ENCODE measurements around the gene DNM3. TPM values are rescaled to one million over a fixed set of nuclear protein-coding genes. Genes with fewer than 3 reads are reported as not detected.

DNM3 gene
- total and polyA plus RNA-seq, 9 donors = 2.2 to 7.0 (median 3.9) TPM

- Histone ChIP-seq H3K27ac (ENCODE audit: low read length) (no peak overlapping the region), H3K4me1 (ENCODE audit: control insufficient read depth, insufficient read depth, low read length) (peaks cover 5% of the 10 kb centered on the region), H3K36me3 (ENCODE audit: control insufficient read depth, insufficient read depth, low read length) (no peaks in the 10 kb centered on the region), H3K4me3 (ENCODE audit: low read length) (no peak overlapping the region), H3K9me3 (replicated peaks; ENCODE audit: control insufficient read depth, low read depth, low read length) (no peaks in the 10 kb centered on the region), H3K27me3 (ENCODE audit: control insufficient read depth, insufficient read depth, low read length) (no peaks in the 10 kb centered on the region)
- peak; percentile 35 for DNase-seq
These were observed 267.0 kb downstream of the DNM3 start for GRCh38 chr1:172108161-172108893.

GRCh38 chr1:172109359-172109758 lies 268.1 kb downstream of the DNM3 start:
- WGBS (ENCODE audit: insufficient coverage) = 0% methylated on average over 1 of the region's 5 CpGs
- no peaks in the 10 kb centered on the region for H3K27me3 ChIP-seq (ENCODE audit: control insufficient read depth, insufficient read depth, low read length)
- peaks cover 5% of the 10 kb centered on the region for H3K4me1 ChIP-seq (ENCODE audit: control insufficient read depth, insufficient read depth, low read length)
- peak; percentile 89 for DNase-seq
- H3K27ac ChIP-seq (ENCODE audit: low read length) = peak overlapping the region; percentile 48
- H3K4me3 ChIP-seq (ENCODE audit: low read length) = no peak overlapping the region
- H3K9me3 ChIP-seq (replicated peaks; ENCODE audit: control insufficient read depth, low read depth, low read length) = no peaks in the 10 kb centered on the region
- no peaks in the 10 kb centered on the region for H3K36me3 ChIP-seq (ENCODE audit: control insufficient read depth, insufficient read depth, low read length)

GRCh38 chr1:172112576-172112975 lies 271.3 kb downstream of the DNM3 start:
- H3K36me3 ChIP-seq (ENCODE audit: control insufficient read depth, insufficient read depth, low read length) = no peaks in the 10 kb centered on the region
- H3K9me3 ChIP-seq (replicated peaks; ENCODE audit: control insufficient read depth, low read depth, low read length) = no peaks in the 10 kb centered on the region
- peaks cover 5% of the 10 kb centered on the region for H3K4me1 ChIP-seq (ENCODE audit: control insufficient read depth, insufficient read depth, low read length)
- no peak overlapping the region for H3K4me3 ChIP-seq (ENCODE audit: low read length)
- no peak for DNase-seq
- WGBS (ENCODE audit: insufficient coverage) = no CpG with 5 or more reads among the region's 1 CpG
- no peak overlapping the region for H3K27ac ChIP-seq (ENCODE audit: low read length)
- no peaks in the 10 kb centered on the region for H3K27me3 ChIP-seq (ENCODE audit: control insufficient read depth, insufficient read depth, low read length)

GRCh38 chr1:172117800-172118199 lies 276.5 kb downstream of the DNM3 start:
- H3K9me3 ChIP-seq (replicated peaks; ENCODE audit: control insufficient read depth, low read depth, low read length) = no peaks in the 10 kb centered on the region
- no peaks in the 10 kb centered on the region for H3K4me1 ChIP-seq (ENCODE audit: control insufficient read depth, insufficient read depth, low read length)
- WGBS (ENCODE audit: insufficient coverage) = no CpG with 5 or more reads among the region's 1 CpG
- DNase-seq = no peak
- H3K36me3 ChIP-seq (ENCODE audit: control insufficient read depth, insufficient read depth, low read length) = no peaks in the 10 kb centered on the region
- H3K4me3 ChIP-seq (ENCODE audit: low read length) = no peak overlapping the region
- no peak overlapping the region for H3K27ac ChIP-seq (ENCODE audit: low read length)
- H3K27me3 ChIP-seq (ENCODE audit: control insufficient read depth, insufficient read depth, low read length) = no peaks in the 10 kb centered on the region

- H3K36me3 ChIP-seq (ENCODE audit: control insufficient read depth, insufficient read depth, low read length) = no peaks in the 10 kb centered on the region
- H3K4me1 ChIP-seq (ENCODE audit: control insufficient read depth, insufficient read depth, low read length) = no peaks in the 10 kb centered on the region
- no peak overlapping the region for H3K4me3 ChIP-seq (ENCODE audit: low read length)
- no peak for DNase-seq
- 51% methylated on average over 2 of the region's 3 CpGs for WGBS (ENCODE audit: insufficient coverage)
- no peak overlapping the region for H3K27ac ChIP-seq (ENCODE audit: low read length)
- no peaks in the 10 kb centered on the region for H3K9me3 ChIP-seq (replicated peaks; ENCODE audit: control insufficient read depth, low read depth, low read length)
- H3K27me3 ChIP-seq (ENCODE audit: control insufficient read depth, insufficient read depth, low read length) = no peaks in the 10 kb centered on the region
These were observed 277.3 kb downstream of the DNM3 start for GRCh38 chr1:172118618-172119017.

- no peak for DNase-seq
- no peaks in the 10 kb centered on the region for H3K9me3 ChIP-seq (replicated peaks; ENCODE audit: control insufficient read depth, low read depth, low read length)
- no peaks in the 10 kb centered on the region for H3K36me3 ChIP-seq (ENCODE audit: control insufficient read depth, insufficient read depth, low read length)
- H3K27me3 ChIP-seq (ENCODE audit: control insufficient read depth, insufficient read depth, low read length) = no peaks in the 10 kb centered on the region
- 97% methylated on average over 7 of the region's 10 CpGs for WGBS (ENCODE audit: insufficient coverage)
- no peak overlapping the region for H3K4me3 ChIP-seq (ENCODE audit: low read length)
- no peak overlapping the region for H3K27ac ChIP-seq (ENCODE audit: low read length)
- H3K4me1 ChIP-seq (ENCODE audit: control insufficient read depth, insufficient read depth, low read length) = no peaks in the 10 kb centered on the region
These were observed 277.9 kb downstream of the DNM3 start for GRCh38 chr1:172119184-172119583.

GRCh38 chr1:172120381-172120780 lies 279.1 kb downstream of the DNM3 start:
- H3K4me1 ChIP-seq (ENCODE audit: control insufficient read depth, insufficient read depth, low read length) = no peaks in the 10 kb centered on the region
- DNase-seq = no peak
- no peaks in the 10 kb centered on the region for H3K27me3 ChIP-seq (ENCODE audit: control insufficient read depth, insufficient read depth, low read length)
- 67% methylated on average over 1 of the region's 2 CpGs for WGBS (ENCODE audit: insufficient coverage)
- no peak overlapping the region for H3K27ac ChIP-seq (ENCODE audit: low read length)
- H3K36me3 ChIP-seq (ENCODE audit: control insufficient read depth, insufficient read depth, low read length) = no peaks in the 10 kb centered on the region
- no peak overlapping the region for H3K4me3 ChIP-seq (ENCODE audit: low read length)
- H3K9me3 ChIP-seq (replicated peaks; ENCODE audit: control insufficient read depth, low read depth, low read length) = no peaks in the 10 kb centered on the region

GRCh38 chr1:172121081-172121717 lies 279.9 kb downstream of the DNM3 start:
- 68% methylated on average over 4 of the region's 4 CpGs for WGBS (ENCODE audit: insufficient coverage)
- Histone ChIP-seq H3K4me3 (ENCODE audit: low read length) (no peak overlapping the region), H3K27ac (ENCODE audit: low read length) (no peak overlapping the region), H3K27me3 (ENCODE audit: control insufficient read depth, insufficient read depth, low read length) (no peaks in the 10 kb centered on the region), H3K36me3 (ENCODE audit: control insufficient read depth, insufficient read depth, low read length) (no peaks in the 10 kb centered on the region), H3K4me1 (ENCODE audit: control insufficient read depth, insufficient read depth, low read length) (no peaks in the 10 kb centered on the region), H3K9me3 (replicated peaks; ENCODE audit: control insufficient read depth, low read depth, low read length) (no peaks in the 10 kb centered on the region)
- no peak for DNase-seq

- H3K36me3 ChIP-seq (ENCODE audit: control insufficient read depth, insufficient read depth, low read length) = no peaks in the 10 kb centered on the region
- 60% methylated on average over 1 of the region's 3 CpGs for WGBS (ENCODE audit: insufficient coverage)
- H3K9me3 ChIP-seq (replicated peaks; ENCODE audit: control insufficient read depth, low read depth, low read length) = no peaks in the 10 kb centered on the region
- H3K4me1 ChIP-seq (ENCODE audit: control insufficient read depth, insufficient read depth, low read length) = no peaks in the 10 kb centered on the region
- DNase-seq = no peak
- H3K27me3 ChIP-seq (ENCODE audit: control insufficient read depth, insufficient read depth, low read length) = no peaks in the 10 kb centered on the region
- H3K27ac ChIP-seq (ENCODE audit: low read length) = no peak overlapping the region
- H3K4me3 ChIP-seq (ENCODE audit: low read length) = no peak overlapping the region
These were observed 281.1 kb downstream of the DNM3 start for GRCh38 chr1:172122381-172122780.

- no peak for DNase-seq
- H3K27ac ChIP-seq (ENCODE audit: low read length) = no peak overlapping the region
- no CpG with 5 or more reads among the region's 2 CpGs for WGBS (ENCODE audit: insufficient coverage)
These were observed 284.0 kb downstream of the DNM3 start for GRCh38 chr1:172125250-172125649.

More at GRCh38 chr1:172125250-172125649, 284.0 kb downstream of the DNM3 start:
- Histone ChIP-seq H3K27me3 (ENCODE audit: control insufficient read depth, insufficient read depth, low read length) (no peaks in the 10 kb centered on the region), H3K36me3 (ENCODE audit: control insufficient read depth, insufficient read depth, low read length) (no peaks in the 10 kb centered on the region), H3K4me1 (ENCODE audit: control insufficient read depth, insufficient read depth, low read length) (no peaks in the 10 kb centered on the region), H3K4me3 (ENCODE audit: low read length) (no peak overlapping the region), H3K9me3 (replicated peaks; ENCODE audit: control insufficient read depth, low read depth, low read length) (no peaks in the 10 kb centered on the region)

Measured in muscle of leg (tissue), 11 donors.